Vein endothelial cell (primary cell): Measurements from ENCODE around the gene BTF3. TPM values are rescaled to one million over a fixed set of nuclear protein-coding genes. Genes with fewer than 3 reads are reported as not detected.

ENCODE experiments used
- total RNA-seq: library from RNA; depleted of rRNA; stranded (reverse); fragments of >200 nt; gene quantifications from 2 replicates; pipeline ENCODE4 v1.2.3, GENCODE V29; 2012

Gene BTF3
- total RNA-seq = 358 and 395 TPM in 2 replicates

GRCh38 chr5:73498057-73498992 is at the start of gene BTF3:
BTF3 (plus strand) TSS chr5:73498442; CDS start chr5:73498668, 226 bp downstream.

GRCh38 chr5:73448463-73449136 is 49.6 kb upstream of the BTF3 start, which contains the start of gene FOXD1:
FOXD1 (minus strand) TSS chr5:73448777; CDS start chr5:73448362, 415 bp downstream.

Other genes starting within 250 kb of the BTF3 start
- under 0.01 and 0.10 TPM in 2 replicates for gene FOXD1, start 49.7 kb upstream of the BTF3 start, total RNA-seq
- gene ANKRA2, start 67.2 kb downstream of the BTF3 start, total RNA-seq = 12.4 and 12.7 TPM in 2 replicates
- 29.4 and 41.3 TPM in 2 replicates for gene UTP15, start 67.3 kb downstream of the BTF3 start, total RNA-seq
- 154 TPM in 2 replicates for gene ARHGEF28, start 127.8 kb downstream of the BTF3 start, total RNA-seq